CD4-positive, CD25-positive, alpha-beta regulatory T cell (primary cell): Measurements from ENCODE around the gene KATNAL2. TPM values are rescaled to one million over a fixed set of nuclear protein-coding genes. Genes with fewer than 3 reads are reported as not detected.
"Not testable (repeated sequence)": the region's sequence is repeated elsewhere in the genome, so short reads cannot be mapped to it uniquely, and the experiment has no call there.

Experiments used
- ATAC-seq, 2 donors: fragments of 150-1000 bp; cut with Tn5 transposase; one replicate each; pipeline ENCODE4 v1.10.0; 2021; ENCODE audit warnings: low read depth in 2 of 2, moderate number of reproducible peaks in 2 of 2, moderate library complexity in 1 of 2
- DNase-seq, 3 donors: peaks; one replicate each; pipeline versions ENCODE4 v3.0.0 to v3.0.0-alpha.2; 2012 to 2022; ENCODE audit warnings: mixed read lengths in 1 of 3
- H3K27ac ChIP-seq: one replicate; pipeline ENCODE4 v1.7.0; 2013; ENCODE audit warnings: mild to moderate bottlenecking, low read length; ENCODE audit not compliant: insufficient read depth, poor library complexity, severe bottlenecking
- H3K27me3 ChIP-seq: one replicate; pipeline ENCODE4 v1.7.0; 2013; ENCODE audit warnings: low read length; ENCODE audit not compliant: control insufficient read depth, insufficient read depth
- H3K36me3 ChIP-seq: one replicate; pipeline ENCODE4 v1.7.0; 2013; ENCODE audit warnings: mild to moderate bottlenecking, low read length, moderate library complexity; ENCODE audit not compliant: control insufficient read depth, insufficient read depth
- H3K4me1 ChIP-seq: 2 replicates; pipeline ENCODE4 v1.7.0; 2013; ENCODE audit warnings: mild to moderate bottlenecking, low read length; ENCODE audit not compliant: insufficient read depth, control insufficient read depth, poor library complexity, severe bottlenecking
- H3K4me3 ChIP-seq: one replicate; pipeline ENCODE4 v1.7.0; 2013; ENCODE audit warnings: low read depth, mild to moderate bottlenecking, low read length, moderate library complexity
- H3K9me3 ChIP-seq, 2 experiments: 1 replicate in 1 of 2; 2 replicates in 1 of 2; pipeline ENCODE4 v1.7.0; 2013; ENCODE audit warnings: low read length in 2 of 2, mild to moderate bottlenecking in 1 of 2, moderate library complexity in 1 of 2; ENCODE audit not compliant: control insufficient read depth in 2 of 2
- H3K27ac Mint-ChIP-seq, 3 donors: one replicate each; pipeline ENCODE4 v1.8.0; 2020 to 2022; ENCODE audit warnings: mild to moderate bottlenecking in 3 of 3, mixed read lengths in 3 of 3, moderate library complexity in 2 of 3
- H3K27me3 Mint-ChIP-seq: one replicate; pipeline ENCODE4 v1.8.0; 2022; ENCODE audit warnings: mild to moderate bottlenecking, mixed read lengths
- H3K36me3 Mint-ChIP-seq: one replicate; pipeline ENCODE4 v1.8.0; 2020; ENCODE audit warnings: mixed read lengths
- H3K4me1 Mint-ChIP-seq, 4 donors: one replicate each; pipeline ENCODE4 v1.8.0; 2020 to 2022; ENCODE audit warnings: mixed read lengths in 4 of 4, mild to moderate bottlenecking in 1 of 4
- H3K4me3 Mint-ChIP-seq, 4 donors: one replicate each; pipeline ENCODE4 v1.8.0; 2020 to 2022; ENCODE audit warnings: mild to moderate bottlenecking in 4 of 4, mixed read lengths in 4 of 4, moderate library complexity in 3 of 4
- H3K9me3 Mint-ChIP-seq, 7 donors: one replicate each; pipeline ENCODE4 v1.8.0; 2020 to 2022; ENCODE audit warnings: mixed read lengths in 7 of 7, mild to moderate bottlenecking in 3 of 7, moderate library complexity in 2 of 7
- polyA plus RNA-seq, 4 donors: library from polyadenylated mRNA; unstranded; fragments of 300-500 nt; fragmentation: Illumina TruSeq; gene quantifications; one replicate each; pipeline ENCODE4 v1.2.3, GENCODE V29; 2021
- total RNA-seq: library from RNA; stranded (reverse); gene quantifications from one replicate; pipeline ENCODE4 v1.2.3, GENCODE V29; 2022

Gene KATNAL2
- total and polyA plus RNA-seq, 5 donors from 2014 or later = 0.51 TPM; not detected in 4

DNA sequence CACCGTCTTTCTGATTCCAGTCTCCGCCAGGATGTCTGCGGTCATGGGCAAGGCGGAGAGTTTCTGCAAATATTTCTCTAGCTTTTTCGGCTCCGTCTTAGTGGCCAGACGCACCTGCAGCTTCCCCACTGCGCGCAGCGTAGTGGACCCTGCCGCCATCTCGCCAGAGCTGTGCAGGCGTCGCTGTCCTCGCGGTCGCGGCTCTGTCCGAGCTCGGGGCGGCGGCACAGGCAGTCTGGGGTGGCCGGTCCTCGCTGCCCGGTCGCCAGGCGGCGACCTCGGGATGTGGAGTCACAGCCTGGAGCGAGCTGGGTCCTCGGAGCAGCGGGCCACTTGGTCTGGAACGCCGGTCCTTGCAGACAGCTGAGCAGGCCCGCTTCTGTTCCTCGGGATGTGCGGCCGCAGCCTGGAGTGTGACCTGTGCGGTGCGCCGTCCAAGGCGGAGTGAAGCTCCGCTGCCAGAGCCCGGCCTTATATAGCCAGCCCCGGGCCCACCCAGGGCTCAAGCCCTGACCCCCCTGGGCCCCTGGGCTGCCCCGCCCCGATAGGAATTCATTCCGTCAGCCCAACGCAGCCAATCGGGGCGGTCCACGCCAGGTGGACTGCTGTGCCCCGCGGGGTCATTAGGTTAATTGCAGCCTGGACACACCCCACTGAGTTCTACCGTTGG lies 112.4 kb downstream of the KATNAL2 start:
- H3K27ac ChIP-seq, H3K4me3 ChIP-seq, H3K4me1 Mint-ChIP-seq, H3K4me3 Mint-ChIP-seq, H3K4me1 ChIP-seq, H3K9me3 Mint-ChIP-seq, H3K36me3 ChIP-seq, DNase-seq, H3K27ac Mint-ChIP-seq, H3K27me3 Mint-ChIP-seq, H3K9me3 ChIP-seq, H3K27me3 ChIP-seq, H3K36me3 Mint-ChIP-seq: not testable (repeated sequence)
- peak; percentile 15 to 33 for ATAC-seq

DNA sequence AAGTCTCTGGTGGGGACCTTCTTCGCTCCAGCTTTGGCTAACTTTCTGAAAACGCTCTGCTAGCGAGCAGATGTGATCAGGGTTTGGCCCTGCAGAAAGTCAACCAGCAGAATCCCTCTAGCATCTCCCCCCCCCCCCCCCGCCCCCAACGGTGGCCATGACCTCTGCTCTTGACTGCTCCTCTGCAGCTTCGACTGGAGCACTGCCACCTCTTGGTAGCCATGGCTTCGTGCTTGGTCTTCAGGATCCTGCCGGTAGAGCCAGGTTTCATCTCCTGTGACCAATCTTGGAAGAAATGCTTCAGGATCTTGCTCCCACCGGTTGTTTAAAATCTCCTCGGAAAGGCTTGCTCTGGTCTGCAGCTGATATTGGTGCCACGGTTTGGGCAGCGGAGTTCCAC lies 113.5 kb downstream of the KATNAL2 start:
- not testable (repeated sequence) for H3K36me3 Mint-ChIP-seq, H3K4me3 Mint-ChIP-seq, H3K27me3 Mint-ChIP-seq, H3K4me3 ChIP-seq, H3K9me3 Mint-ChIP-seq, H3K27me3 ChIP-seq, H3K36me3 ChIP-seq, H3K4me1 ChIP-seq, DNase-seq, ATAC-seq, H3K9me3 ChIP-seq, H3K4me1 Mint-ChIP-seq, H3K27ac Mint-ChIP-seq, H3K27ac ChIP-seq

DNA sequence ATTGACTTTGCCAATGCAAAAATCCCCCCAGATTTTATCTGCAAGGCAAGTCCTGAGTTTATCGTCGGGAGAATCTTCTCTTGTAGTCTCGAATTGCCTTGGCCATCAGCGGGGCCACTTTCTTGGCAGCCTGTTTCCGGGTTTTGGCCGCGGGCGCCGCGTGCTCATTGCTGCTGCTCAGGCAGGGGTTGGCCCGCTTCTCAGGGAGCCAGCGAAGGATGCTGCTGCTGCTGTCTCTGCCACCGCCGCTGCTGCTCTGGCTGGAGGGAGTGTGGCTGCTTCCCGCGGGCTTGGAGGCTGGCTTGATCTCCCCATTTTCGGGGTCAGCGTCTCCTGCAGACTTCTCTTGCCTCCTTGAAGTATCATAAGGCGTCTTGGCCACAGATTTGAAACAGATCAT lies 115.5 kb downstream of the KATNAL2 start:
- H3K27me3 ChIP-seq = no peaks in the 10 kb centered on the region
- H3K4me3 ChIP-seq = no peak overlapping the region
- no peaks in the 10 kb centered on the region for H3K4me1 ChIP-seq
- Mint-ChIP-seq H3K36me3 (no peaks in the 10 kb centered on the region), H3K4me3 (no peak overlapping the region), H3K4me1 (no peaks in the 10 kb centered on the region), H3K27ac (no peak overlapping the region), H3K9me3 (peaks cover 0 to 7% (median 0%) of the 10 kb centered on the region in 7 donors), H3K27me3 (no peaks in the 10 kb centered on the region)
- ATAC-seq = no peak
- DNase-seq = no peak
- no peak overlapping the region for H3K27ac ChIP-seq
- H3K36me3 ChIP-seq = no peaks in the 10 kb centered on the region
- H3K9me3 ChIP-seq = no peaks in the 10 kb centered on the region

DNA sequence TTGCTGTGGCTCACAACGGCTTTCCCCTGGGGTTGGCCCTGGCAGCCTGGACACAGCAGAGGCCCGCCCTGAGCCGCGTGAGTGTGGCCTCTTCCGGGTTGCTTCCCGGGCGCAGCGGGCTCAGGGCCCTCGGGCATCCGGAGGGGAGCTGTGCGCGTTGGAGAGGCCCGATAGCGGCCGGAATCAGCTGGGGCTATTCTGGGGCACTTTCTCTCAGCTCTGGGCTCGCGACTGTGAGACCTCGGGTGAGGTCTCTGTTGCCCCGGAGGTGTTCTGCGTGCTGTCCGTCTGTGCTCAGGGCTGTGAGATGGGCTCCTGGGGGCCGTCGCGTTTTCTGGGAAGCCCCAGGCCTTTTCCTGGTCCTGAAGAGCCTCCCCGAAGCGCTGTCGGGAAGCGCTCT lies 117.2 kb downstream of the KATNAL2 start:
- H3K9me3 Mint-ChIP-seq, H3K9me3 ChIP-seq, H3K4me3 ChIP-seq, DNase-seq, H3K4me3 Mint-ChIP-seq, ATAC-seq, H3K27me3 Mint-ChIP-seq, H3K36me3 ChIP-seq, H3K36me3 Mint-ChIP-seq, H3K27ac Mint-ChIP-seq, H3K27me3 ChIP-seq, H3K4me1 ChIP-seq, H3K4me1 Mint-ChIP-seq, H3K27ac ChIP-seq: not testable (repeated sequence)

DNA sequence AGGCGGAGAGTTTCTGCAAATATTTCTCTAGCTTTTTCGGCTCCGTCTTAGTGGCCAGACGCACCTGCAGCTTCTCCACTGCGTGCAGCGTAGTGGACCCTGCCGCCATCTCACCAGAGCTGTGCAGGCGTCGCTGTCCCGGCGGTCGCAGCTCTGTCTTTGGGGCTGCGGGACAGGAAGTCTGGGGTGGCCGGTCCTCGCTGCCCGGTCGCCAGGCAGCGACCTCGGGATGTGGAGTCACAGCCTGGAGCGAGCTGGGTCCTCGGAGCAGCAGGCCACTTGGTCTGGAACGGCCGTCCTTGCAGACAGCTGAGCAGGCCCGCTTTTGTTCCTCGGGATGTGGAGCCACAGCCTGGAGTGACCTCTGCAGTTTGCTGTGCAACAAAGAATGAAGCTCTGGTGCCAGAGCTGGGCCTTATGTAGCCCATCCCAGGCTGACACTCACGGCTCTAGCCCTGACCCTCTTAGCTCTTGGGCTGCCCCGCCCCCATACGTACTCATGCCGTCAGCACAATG lies 117.8 kb downstream of the KATNAL2 start, which contains the start of gene ELOA2:
Gene ELOA2, minus strand, starts transcription at position 466 of the 516 bp plus-strand sequence. Its CDS starts 357 bp downstream, at position 109.
- Mint-ChIP-seq H3K9me3 (peaks cover 0 to 9% (median 0%) of the 10 kb centered on the region in 7 donors), H3K4me1 (no peaks in the 10 kb centered on the region), H3K27me3 (peaks cover 6% of the 10 kb centered on the region), H3K4me3 (no peak within 1 kb of the TSS), H3K27ac (no peak within 1 kb of the TSS), H3K36me3 (no peaks in the 10 kb centered on the region)
- no peaks in the 10 kb centered on the region for H3K9me3 ChIP-seq
- DNase-seq (no peak), ATAC-seq (no peak)
- H3K27ac ChIP-seq = no peak within 1 kb of the TSS
- peaks cover 9% of the 10 kb centered on the region for H3K27me3 ChIP-seq
- no peak within 1 kb of the TSS for H3K4me3 ChIP-seq
- H3K36me3 ChIP-seq = no peaks in the 10 kb centered on the region
- H3K4me1 ChIP-seq = no peaks in the 10 kb centered on the region

DNA sequence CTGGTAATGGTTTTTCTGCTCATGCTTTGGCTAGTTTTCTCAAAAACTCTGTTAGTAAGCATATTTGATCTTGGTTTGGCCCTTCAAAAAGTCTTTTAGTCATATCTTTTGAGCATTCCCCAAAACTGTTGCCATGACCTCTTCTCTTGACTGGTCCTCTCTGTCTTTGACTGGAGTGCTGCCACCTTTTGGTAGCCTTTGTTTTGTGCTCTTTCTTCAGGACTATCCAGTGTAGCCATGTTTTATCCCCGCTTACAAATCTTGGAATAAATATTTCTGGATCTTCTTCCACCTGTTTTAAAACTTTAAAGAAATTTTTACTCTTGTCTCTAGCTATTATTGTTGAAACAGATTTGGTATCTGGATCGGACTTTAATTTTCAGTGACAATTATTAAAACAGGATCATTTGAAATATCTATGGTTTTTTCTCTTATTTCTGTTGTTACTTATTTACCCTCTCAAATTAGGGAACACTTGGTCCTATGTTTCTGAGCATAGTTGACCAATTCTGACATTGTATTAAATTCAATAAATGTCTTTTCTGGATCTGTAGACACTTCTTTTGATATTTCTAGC lies 119.0 kb downstream of the KATNAL2 start:
- Histone ChIP-seq H3K36me3 (no peaks in the 10 kb centered on the region), H3K27me3 (peaks cover 9% of the 10 kb centered on the region), H3K27ac (no peak overlapping the region), H3K4me3 (no peak overlapping the region), H3K4me1 (no peaks in the 10 kb centered on the region), H3K9me3 (no peaks in the 10 kb centered on the region)
- no peak overlapping the region for H3K27ac Mint-ChIP-seq
- ATAC-seq (no peak), DNase-seq (no peak)
- no peak overlapping the region for H3K4me3 Mint-ChIP-seq
- peaks cover 9% of the 10 kb centered on the region for H3K27me3 Mint-ChIP-seq
- H3K4me1 Mint-ChIP-seq = no peaks in the 10 kb centered on the region
- H3K36me3 Mint-ChIP-seq = no peaks in the 10 kb centered on the region
- peaks cover 0 to 8% (median 0%) of the 10 kb centered on the region in 7 donors for H3K9me3 Mint-ChIP-seq

DNA sequence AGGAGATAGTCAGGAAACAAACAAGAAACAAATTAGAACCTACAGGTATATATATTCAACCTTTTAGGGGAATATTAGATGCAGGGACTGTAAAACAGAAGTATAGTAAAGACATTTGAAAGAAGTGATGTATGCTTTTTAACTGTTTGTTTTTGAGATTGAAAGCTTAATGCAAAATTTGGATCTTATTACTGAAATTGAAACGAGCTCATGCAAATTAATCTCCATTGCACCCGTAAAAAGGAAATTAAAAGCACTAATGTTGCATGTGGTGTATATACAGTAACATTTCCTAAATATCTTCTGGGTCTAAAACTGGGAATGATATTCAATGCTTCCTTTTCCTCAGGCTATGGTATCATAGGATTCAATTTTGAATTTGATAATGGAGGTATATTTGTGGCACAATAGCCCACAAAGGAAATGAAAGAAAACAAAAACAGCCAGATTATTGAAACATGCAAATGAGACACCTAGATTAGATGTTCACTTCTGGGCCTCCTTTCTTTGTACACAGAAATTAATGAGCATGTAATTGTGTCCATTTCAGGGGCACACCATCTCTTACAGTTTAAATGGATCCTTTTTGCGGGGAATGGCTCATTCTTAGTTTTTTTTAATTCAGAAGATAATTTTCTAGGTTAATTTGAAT lies 119.7 kb downstream of the KATNAL2 start:
- DNase-seq = no peak
- Mint-ChIP-seq H3K4me1 (no peaks in the 10 kb centered on the region), H3K4me3 (no peak overlapping the region), H3K27ac (no peak overlapping the region), H3K27me3 (peaks cover 16% of the 10 kb centered on the region), H3K36me3 (no peaks in the 10 kb centered on the region), H3K9me3 (peaks cover 0 to 7% (median 0%) of the 10 kb centered on the region in 7 donors)
- Histone ChIP-seq H3K27me3 (peaks cover 12% of the 10 kb centered on the region), H3K4me1 (no peaks in the 10 kb centered on the region), H3K9me3 (no peaks in the 10 kb centered on the region), H3K27ac (no peak overlapping the region), H3K36me3 (no peaks in the 10 kb centered on the region), H3K4me3 (no peak overlapping the region)
- no peak for ATAC-seq
